Eye (tissue), 1 donor: ENCODE measurements around the gene UBA6.
"Not testable (repeated sequence)": the region's sequence is repeated elsewhere in the genome, so short reads cannot be mapped to it uniquely, and the experiment has no call there.

ENCODE experiments used
- DNase-seq: peaks from one replicate; pipeline ENCODE4 v3.0.0-alpha.2; 2015

UBA6 gene

GRCh38 chr4:67713529-67714247 is 12.7 kb upstream of the UBA6 start:
- DNase-seq: no peak

- no peak for DNase-seq
Observed at GRCh38 chr4:67712650-67713528, 11.9 kb upstream of the UBA6 start.

- no peak for DNase-seq
Observed at GRCh38 chr4:67712000-67712625, 11.2 kb upstream of the UBA6 start.

GRCh38 chr4:67706682-67707081 is 5.7 kb upstream of the UBA6 start:
- not testable (repeated sequence) for DNase-seq

GRCh38 chr4:67704843-67705242 is 3.9 kb upstream of the UBA6 start:
- no peak for DNase-seq

GRCh38 chr4:67702166-67702565 is 1.2 kb upstream of the UBA6 start:
- no peak for DNase-seq

GRCh38 chr4:67701517-67701850 is 529 bp upstream of the UBA6 start:
- no peak for DNase-seq

GRCh38 chr4:67700116-67700737 is 728 bp downstream of the UBA6 start:
- DNase-seq: no peak

- DNase-seq: no peak
Observed at GRCh38 chr4:67699603-67700002, 1.4 kb downstream of the UBA6 start.

- DNase-seq: no peak
Observed at GRCh38 chr4:67697860-67698687, 2.9 kb downstream of the UBA6 start.

- DNase-seq: no peak
Observed at GRCh38 chr4:67696061-67696460, 4.9 kb downstream of the UBA6 start.

GRCh38 chr4:67694662-67695061 is 6.3 kb downstream of the UBA6 start:
- no peak for DNase-seq

- no peak for DNase-seq
Observed at GRCh38 chr4:67691328-67691727, 9.6 kb downstream of the UBA6 start.

- DNase-seq: no peak
Observed at GRCh38 chr4:67687636-67688035, 13.3 kb downstream of the UBA6 start.

GRCh38 chr4:67685532-67685859 is 15.5 kb downstream of the UBA6 start:
- no peak for DNase-seq

GRCh38 chr4:67684839-67685531 is 16.0 kb downstream of the UBA6 start:
- DNase-seq: no peak

- DNase-seq: no peak
Observed at GRCh38 chr4:67682266-67682665, 18.7 kb downstream of the UBA6 start.

- no peak for DNase-seq
Observed at GRCh38 chr4:67680581-67681222, 20.3 kb downstream of the UBA6 start.

- no peak for DNase-seq
Observed at GRCh38 chr4:67678612-67679011, 22.3 kb downstream of the UBA6 start.

GRCh38 chr4:67674098-67674497 is 26.9 kb downstream of the UBA6 start:
- no peak for DNase-seq

GRCh38 chr4:67668315-67668714 is 32.6 kb downstream of the UBA6 start:
- DNase-seq: no peak

- DNase-seq: no peak
Observed at GRCh38 chr4:67660418-67660817, 40.5 kb downstream of the UBA6 start.
